ENCODE data around the gene COA3.

DNA sequence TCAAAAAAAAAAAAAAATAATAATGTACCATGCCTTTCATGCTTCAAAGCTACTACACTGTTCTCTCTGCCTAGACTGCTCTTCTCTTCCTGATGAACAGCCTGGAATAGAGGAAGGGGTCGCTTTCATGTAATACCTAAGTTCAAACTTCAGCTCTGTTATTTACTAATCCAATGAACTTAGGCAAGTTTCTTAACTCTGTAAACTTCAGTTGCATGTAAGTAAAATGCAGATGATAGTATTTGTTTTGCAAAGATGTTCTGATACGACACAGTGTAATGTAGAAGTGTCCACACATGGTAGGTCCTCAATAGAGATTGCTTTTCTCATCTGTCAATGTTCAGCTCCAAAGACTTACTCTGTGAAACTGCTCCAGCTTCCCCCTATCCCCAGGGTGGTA is 6.6 kb downstream of the COA3 start:
- TF ChIP-seq, protein P1, sequence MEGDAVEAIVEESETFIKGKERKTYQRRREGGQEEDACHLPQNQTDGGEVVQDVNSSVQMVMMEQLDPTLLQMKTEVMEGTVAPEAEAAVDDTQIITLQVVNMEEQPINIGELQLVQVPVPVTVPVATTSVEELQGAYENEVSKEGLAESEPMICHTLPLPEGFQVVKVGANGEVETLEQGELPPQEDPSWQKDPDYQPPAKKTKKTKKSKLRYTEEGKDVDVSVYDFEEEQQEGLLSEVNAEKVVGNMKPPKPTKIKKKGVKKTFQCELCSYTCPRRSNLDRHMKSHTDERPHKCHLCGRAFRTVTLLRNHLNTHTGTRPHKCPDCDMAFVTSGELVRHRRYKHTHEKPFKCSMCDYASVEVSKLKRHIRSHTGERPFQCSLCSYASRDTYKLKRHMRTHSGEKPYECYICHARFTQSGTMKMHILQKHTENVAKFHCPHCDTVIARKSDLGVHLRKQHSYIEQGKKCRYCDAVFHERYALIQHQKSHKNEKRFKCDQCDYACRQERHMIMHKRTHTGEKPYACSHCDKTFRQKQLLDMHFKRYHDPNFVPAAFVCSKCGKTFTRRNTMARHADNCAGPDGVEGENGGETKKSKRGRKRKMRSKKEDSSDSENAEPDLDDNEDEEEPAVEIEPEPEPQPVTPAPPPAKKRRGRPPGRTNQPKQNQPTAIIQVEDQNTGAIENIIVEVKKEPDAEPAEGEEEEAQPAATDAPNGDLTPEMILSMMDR (IDR thresholded peaks at IDR 0.05), result no peak
- TF ChIP-seq POLR2AphosphoS5 (IDR thresholded peaks at IDR 0.05; ENCODE audit: low read depth, low read length) (no peak), SIN3A (IDR thresholded peaks at IDR 0.05; ENCODE audit: borderline replicate concordance, insufficient read depth, low read depth, low read length) (no peak)
- TF ChIP-seq, protein P2, sequence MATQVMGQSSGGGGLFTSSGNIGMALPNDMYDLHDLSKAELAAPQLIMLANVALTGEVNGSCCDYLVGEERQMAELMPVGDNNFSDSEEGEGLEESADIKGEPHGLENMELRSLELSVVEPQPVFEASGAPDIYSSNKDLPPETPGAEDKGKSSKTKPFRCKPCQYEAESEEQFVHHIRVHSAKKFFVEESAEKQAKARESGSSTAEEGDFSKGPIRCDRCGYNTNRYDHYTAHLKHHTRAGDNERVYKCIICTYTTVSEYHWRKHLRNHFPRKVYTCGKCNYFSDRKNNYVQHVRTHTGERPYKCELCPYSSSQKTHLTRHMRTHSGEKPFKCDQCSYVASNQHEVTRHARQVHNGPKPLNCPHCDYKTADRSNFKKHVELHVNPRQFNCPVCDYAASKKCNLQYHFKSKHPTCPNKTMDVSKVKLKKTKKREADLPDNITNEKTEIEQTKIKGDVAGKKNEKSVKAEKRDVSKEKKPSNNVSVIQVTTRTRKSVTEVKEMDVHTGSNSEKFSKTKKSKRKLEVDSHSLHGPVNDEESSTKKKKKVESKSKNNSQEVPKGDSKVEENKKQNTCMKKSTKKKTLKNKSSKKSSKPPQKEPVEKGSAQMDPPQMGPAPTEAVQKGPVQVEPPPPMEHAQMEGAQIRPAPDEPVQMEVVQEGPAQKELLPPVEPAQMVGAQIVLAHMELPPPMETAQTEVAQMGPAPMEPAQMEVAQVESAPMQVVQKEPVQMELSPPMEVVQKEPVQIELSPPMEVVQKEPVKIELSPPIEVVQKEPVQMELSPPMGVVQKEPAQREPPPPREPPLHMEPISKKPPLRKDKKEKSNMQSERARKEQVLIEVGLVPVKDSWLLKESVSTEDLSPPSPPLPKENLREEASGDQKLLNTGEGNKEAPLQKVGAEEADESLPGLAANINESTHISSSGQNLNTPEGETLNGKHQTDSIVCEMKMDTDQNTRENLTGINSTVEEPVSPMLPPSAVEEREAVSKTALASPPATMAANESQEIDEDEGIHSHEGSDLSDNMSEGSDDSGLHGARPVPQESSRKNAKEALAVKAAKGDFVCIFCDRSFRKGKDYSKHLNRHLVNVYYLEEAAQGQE (IDR thresholded peaks at IDR 0.05; ENCODE audit: insufficient read depth in 1 of 2, low read depth in 2 of 2, low read length in 1 of 2), result no peak

Data from Panc1 (cell line).